Measurements from ENCODE around the gene CXCL6.
A peak's percentile ranks its signal among the peaks of the same experiment; 100 is the strongest.

CXCL6 gene

DNA sequence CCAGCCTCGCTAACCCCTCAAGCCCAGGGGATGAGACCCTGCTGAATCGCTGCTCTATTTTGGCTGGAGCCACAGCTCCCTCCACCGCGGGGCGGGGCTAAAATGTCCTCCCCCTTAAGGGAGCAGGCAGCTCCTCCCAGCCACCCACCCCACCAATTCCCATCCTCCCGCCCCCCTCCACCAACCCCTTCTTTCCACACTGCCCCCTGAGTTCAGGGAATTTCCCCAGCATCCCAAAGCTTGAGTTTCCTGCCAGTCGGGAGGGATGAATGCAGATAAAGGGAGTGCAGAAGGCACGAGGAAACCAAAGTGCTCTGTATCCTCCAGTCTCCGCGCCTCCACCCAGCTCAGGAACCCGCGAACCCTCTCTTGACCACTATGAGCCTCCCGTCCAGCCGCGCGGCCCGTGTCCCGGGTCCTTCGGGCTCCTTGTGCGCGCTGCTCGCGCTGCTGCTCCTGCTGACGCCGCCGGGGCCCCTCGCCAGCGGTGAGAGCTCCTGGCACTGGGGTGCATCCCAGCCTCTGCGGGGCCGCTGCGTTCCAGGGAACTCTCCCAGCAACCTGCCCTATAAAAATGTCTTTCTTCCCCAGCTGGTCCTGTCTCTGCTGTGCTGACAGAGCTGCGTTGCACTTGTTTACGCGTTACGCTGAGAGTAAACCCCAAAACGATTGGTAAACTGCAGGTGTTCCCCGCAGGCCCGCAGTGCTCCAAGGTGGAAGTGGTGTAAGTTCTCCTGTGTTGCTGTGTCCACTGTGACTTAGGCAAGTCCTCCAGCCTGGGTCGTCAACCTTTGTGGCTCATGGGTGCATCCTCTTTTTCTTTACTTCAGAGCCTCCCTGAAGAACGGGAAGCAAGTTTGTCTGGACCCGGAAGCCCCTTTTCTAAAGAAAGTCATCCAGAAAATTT, at the start of gene CXCL6:
TSS of gene CXCL6 (plus strand) at position 306 of the 907 bp plus-strand sequence. CDS start at position 379, 73 bp downstream.
- DNase-seq = no peak

DNA sequence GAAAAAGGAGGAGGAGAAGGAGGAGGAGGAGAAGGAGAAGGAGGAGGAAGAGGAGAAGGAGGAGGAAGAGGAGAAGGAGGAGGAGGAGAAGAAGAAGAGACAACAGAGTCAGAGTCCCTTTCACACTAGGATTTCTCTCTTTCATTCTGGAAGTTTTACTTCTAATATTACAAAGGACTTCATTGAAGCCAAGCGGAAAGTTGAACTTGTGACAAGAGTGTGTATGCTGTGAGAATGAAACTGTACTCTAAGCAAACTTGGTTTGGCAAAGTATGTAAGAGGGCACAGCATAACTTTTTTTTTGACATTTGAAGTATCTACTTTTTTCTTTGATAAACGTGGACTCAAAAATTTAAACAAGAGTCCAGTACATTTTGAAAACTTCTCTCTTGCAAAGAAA, 48.1 kb upstream of the CXCL6 start:
- no peak for DNase-seq

DNA sequence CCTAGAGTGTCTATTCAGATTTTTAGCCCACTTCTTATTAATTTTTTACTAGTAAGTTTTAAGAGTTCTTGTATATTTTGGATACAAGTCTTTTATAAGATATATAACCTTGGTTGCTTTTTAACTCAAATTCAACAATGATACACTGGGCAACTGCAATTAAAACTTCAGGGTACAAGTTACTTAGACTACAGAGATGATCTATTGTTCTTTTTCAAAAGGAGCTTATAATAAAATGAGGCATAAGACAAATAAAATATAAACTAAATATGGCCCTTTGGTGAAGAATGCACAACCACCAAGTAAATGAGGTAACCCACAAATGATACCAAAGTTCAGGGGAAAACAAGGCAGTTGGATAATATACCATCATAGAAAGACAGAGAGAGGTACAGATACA, 37.6 kb upstream of the CXCL6 start:
- DNase-seq = no peak

DNA sequence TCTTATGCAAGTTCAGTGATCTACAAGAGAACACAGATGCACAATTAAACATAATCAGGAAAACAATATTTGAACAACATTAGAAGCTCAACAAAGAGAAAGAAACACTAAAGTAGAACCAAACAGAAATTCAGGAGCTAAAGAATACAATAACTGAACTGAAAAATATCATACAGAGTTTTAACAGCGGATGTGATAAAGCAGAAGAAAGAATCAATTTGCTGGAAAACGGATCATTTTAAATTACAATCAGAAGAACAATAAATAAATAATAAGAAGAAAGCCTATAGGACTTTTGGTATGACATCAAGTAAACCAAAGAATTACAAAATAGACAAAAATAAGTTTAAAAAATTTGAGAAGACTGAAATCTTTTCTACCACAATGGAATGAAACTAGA, 36.3 kb upstream of the CXCL6 start:
- DNase-seq = no peak

DNA sequence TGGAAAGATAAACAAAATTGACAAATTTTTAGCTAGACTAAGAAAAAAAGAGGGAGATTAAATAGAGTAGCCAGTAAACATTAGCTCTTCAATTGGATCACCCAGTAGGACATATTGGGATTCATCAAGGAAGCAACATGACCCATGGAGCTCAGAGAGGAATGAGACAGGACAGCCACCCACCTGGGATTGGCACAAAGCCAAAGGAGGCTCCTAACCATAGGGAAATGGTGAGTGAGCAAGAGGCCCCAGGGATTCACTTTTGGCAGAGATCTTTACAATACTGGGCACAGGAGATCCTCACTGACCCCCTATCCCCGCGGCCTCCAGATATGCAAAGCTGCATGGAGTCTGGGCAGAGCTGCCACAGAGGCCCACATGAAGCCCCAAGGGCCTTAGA, 34.8 kb upstream of the CXCL6 start:
- no peak for DNase-seq

DNA sequence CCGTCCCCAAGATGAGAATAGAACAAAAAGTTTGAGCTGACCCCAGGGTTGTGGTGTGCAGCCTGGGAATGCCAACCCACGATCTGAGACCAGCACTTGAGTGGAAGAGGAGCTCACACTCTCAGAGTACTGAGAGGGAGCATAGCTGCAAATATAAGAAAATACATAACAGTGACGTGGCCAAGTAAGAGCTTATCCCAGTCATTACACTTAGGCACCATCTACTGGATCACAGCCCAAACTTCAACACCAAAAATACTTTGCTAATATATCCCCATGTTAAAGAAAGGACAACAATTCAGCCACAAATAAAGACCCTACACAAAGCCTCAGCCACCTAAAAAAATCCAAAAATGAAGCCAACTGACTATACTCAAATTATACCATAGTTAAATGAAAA, 33.3 kb upstream of the CXCL6 start:
- no peak for DNase-seq

DNA sequence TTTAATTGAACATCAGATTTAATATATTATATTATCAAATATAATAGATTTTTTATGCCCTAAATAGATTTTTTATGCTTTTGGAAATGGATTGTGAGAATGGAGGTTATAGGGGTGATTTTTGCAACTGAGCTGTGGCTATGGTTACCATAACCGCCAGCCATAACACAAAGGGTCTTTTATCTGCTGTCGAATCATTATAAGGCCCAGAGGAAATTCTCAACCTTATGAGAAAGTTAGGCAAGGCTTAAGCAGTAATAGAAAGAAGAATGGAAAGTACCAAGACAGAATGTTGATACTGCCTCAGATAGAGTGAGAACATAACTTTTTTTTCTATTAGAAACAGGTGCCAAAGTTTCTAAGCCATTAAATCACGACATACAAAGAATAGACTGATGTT, 26.3 kb upstream of the CXCL6 start:
- no peak for DNase-seq

DNA sequence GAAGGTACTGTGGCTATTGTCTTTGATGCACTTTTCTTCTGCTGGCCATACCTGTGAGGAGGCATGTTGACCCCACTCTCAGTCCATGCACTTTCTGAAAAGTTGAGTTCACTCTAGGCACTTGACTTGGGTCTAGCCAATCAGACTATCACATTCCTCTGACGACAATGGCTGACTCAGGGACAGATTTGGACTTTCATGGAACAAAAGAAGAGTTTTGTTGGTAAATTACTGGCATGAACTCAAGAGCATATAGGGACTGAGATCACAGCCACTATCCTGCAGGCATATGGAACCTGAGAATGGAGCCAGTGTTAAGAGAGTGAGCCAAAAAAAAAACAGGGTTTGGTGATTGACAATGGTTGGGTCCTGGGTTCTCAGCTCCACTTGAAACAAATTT, 24.6 kb upstream of the CXCL6 start:
- DNase-seq = no peak

DNA sequence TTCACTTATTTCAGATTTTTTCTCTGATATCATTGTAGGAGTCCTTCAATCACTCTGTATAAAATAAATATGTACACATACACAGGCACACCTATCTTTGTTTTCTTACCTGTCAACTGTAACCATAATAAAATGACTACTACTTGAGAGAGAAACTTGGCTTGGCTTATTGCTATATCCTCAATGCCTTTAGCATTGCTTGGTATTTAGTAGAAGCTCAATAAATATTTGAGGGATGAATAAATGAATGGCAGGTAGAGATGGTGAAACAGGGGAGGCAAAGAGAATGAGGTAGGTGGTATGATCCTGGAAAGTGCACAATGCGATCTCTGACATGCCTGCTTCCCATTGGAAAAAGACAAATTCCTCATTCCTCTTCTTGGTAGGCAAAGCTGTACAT, 21.8 kb upstream of the CXCL6 start:
- DNase-seq = no peak

DNA sequence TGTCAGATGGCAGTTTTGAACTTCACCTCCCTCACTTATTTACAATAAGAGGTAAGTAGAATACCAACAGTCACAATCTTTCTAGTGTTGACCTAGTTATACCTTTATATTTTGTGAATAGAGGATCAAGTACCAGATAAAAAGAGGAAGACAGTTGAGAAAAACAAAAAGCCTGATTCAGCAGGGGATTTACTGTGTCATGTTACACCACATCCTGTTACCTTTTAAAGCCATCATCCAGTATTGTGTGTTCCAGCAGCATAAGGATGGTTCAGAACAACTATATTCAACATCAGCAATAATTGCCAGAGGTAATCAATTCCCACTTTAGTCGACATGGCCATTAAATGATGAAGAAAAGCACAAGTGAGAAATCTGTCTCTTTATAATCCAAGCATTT, 21.3 kb upstream of the CXCL6 start:
- DNase-seq = no peak

DNA sequence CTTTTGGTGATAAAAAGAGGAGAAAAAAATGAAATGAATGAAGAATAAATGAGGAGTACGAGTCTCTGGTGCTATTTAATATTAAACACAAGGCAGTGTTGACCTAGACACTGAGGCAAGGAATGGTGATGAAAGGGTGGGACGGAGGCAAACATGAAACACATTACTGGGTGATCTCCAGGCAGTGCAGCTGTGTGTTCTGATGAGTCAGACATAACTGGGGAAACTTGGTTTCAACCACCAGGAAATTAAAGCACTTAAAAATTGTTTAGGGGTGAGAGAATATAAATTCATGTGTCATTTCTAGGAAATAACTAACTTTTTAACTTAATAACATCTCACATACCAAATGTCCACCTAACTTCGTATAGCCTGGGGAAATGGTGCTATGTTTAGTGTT, 19.7 kb upstream of the CXCL6 start:
- peak; percentile 28 for DNase-seq

DNA sequence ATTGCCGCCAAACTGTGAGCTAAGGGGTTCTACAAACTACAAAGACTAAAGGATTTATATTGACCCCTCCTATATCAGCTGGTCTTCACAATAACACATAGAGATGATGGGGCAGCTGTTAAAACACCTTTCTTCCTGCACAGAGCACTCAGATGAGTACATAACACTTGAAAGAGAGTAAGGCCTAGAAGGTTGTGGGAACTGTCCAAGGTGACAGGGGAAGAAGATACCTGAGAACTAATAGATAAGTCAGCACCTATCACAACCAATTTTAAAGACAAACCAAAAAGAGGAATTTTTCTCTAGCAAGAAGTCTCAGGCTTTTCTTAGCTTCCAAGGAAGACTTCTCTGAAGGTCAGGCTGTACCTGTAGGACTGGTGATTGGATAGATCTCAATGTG, 19.1 kb upstream of the CXCL6 start:
- peak; percentile 57 for DNase-seq

DNA sequence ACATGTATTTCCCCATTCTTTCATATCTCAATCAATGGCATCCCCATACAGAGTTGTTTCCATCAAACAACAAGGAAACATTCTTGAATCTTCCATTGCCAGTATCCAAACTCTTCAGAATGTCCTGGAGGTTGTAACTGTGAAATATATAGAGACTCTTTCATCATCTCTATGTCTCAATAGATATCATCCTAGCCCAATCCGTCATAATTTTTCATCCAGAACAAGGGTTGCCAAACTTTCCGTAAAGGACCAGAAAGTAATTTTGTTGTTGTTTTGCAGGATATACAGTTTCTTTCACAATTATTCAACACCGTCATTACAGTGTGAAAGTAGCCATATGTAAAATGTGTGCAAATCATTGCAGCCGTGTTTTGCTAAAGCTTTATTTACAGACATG, 15.2 kb upstream of the CXCL6 start:
- no peak for DNase-seq

DNA sequence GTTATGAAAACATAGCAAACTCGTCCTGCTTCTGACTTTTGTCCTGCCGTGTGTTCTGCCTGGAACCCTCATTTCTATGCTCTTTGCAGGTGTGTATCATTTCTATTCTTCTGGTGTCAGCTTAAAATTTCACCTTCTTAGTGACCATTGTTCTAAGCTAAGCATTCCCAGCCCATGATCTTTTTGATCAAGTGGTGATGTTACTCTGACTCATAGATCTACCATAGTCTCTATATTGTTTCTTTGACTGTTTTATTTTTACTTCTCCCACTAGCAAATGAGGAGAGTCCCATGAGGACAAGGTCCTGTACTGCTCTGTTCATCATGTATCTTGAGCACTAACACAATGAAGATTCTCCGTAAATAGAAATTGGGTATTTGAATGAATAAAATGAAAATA, 14.1 kb upstream of the CXCL6 start:
- no peak for DNase-seq

DNA sequence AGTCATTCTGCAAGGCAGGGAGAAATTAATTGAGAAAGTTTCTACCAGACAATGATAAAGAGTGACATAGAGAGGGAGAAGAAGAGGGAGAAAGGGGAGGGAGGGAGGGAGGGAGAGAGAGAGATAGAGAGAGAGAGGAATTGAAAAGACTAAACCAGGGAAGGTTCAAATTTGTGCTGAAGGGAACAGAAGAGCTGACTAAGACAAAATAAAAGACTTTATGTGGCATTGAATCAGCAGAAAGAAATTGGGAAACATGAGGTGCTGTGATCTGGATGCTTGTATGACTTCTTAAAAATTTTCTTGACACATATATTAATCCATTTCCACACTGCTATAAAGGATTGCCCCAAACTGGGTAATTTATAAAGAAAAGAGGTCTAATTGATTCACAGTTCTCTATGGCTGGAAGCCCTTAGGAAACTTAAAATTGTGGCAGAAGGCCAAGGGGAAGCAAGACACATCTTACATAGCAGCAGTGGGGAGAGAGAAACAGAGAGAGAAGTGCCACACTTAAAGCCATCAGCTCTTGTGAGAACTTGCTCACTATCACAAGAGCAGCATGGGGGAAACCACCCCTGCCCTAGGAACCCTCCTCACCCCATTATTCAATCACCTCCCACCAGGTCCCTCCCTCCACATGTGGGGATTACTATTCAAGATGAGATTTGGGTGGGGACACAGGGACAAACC, 13.5 kb upstream of the CXCL6 start:
- no peak for DNase-seq

DNA sequence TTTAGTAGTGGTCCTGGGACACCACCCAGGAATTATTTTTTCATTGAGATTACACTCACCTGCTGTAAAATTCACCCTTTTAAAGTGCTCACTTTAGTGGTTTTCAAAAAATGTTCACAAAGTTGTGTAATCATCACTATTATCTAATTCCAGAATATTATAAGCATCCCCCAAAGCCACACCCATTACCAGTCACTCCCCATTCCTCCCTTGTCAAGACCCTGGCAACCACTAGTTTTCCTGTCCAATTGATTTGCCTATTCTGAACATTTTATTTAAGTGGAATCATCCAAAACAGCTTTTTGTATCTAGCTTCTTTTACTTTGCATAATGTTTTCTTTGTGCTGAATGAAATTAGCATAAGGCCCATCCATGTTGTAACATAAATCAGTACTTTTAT, 12.7 kb upstream of the CXCL6 start:
- DNase-seq = no peak

DNA sequence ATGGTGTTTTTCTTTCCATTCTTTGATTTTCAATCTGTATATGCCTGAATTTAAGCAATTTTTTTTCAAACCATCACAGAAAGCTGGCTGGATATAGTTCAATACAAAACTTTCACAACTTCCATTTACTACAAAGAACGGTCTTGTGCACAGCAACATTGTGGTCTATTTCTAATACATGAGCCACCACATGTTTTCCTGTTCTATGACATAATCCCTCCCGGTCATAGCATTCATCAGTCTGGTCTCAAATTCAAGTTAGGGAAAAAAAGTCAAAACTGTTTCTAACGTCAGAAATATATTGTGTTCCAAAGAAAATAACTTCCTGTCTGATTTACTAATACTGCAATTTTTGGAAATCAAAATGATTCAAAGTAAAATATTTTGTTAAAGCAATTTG, 7.5 kb upstream of the CXCL6 start:
- DNase-seq = no peak

DNA sequence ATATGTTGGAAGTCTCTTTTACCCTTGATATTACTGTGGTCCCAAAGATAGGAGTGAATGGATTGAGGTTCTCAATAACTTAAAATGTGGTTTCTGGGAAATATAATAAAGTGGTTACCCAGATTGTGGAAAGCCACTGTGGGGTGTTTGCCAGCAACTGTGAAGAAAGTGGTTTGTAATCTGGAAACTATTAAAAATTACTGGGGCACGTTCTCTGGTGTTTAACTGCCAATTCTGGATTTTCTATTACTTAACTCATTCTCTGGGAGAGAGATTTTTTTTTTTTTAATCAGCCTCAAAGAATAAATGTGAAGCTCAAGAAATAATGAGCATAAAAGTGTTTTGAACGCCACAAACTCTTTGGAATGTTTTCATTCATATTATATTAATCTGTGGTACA, 4.9 kb upstream of the CXCL6 start:
- no peak for DNase-seq

DNA sequence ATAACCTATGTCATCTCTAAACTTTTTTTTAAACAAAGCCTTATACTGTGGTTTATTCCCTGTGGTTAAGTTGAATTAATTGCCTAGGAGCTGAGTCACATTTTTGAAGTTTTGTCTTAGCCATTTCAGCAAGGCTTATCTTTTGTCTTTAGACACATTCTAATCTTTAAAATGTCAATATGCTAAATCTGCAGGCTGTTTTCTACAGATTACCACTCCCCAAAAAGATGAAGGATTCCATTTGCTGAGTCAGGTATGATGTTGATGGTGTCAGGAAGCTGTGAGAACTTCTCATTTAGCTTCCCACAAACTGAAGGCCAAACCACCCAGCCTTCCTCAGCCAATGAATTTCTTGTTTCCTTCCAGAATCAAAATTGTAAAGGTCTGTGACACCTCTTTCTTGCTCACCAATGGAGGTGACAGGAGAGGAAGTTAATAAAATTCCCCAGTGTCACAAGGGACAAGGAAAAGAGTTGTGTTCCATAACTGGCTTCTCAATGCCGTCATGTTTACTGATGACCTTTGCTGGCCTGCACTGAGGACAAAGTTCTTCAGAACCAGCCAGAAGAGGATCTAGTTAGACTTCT, 3.7 kb upstream of the CXCL6 start:
- DNase-seq = no peak

DNA sequence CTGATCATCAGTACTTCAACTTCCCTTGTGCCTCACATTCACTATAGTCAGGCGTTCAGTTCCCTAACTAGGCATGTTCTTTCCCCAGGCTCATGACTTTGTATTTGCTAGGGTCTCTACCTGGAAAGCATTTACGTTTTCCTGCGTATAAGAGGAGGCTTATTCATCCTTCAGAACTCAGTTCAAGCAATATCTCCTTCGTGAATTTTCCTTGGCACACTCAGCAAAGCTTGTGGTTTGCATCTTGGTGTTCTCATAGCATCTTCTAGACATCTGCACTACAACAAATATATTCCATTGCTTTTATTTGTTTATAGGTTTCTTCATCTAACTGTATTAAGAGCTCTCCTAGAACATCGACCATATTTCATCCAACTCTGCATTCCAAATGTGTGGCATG, 2.6 kb downstream of the CXCL6 start:
- DNase-seq = no peak

DNA sequence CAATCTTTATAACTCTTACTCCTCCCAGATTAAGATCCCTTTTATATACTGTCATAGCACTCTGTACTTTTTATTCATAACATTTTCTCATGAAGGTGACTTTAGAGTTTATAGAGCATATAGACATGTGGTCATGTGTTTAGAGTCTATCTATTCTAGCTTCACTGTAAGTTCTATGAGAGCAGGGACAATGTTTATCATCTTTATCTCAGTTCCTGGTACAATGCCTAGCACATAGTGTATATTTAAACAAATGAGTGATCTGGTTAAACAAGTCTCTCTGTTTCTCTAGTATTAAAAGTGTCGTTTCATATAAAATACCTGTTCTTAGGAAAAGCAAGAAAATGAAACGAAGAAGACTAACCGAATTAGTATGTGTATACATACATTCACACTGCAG, 3.2 kb downstream of the CXCL6 start:
- DNase-seq = no peak

DNA sequence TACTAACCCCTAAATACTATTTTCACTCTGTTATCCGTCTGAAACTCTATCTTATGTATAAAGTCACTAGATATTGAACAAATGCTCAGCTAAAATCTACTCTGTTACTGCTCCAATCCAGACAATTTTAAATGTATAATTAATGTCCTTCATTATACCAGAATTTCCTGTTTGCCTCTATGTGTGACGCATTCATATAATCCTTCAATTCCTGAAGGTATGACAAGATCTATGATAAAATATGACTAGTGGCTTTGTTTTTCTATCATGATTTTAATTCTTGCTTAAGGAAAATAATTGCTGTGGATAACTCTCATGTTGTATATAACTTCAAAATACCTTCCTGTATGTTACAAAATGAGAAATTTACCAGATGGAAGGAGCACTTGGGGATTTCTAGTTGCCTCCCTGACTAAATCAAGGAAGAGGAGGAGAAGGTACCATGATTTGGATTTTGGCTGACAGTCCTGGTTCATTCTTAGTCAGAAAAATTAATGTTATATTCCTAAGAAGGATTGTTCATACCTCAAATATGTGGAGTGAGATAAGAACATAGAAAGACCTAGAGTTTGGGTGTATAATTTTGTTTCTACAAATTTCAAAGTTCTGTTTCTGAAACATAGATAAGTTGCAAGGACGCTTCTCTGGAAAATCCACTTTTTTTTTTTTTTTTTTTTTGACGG, 4.9 kb downstream of the CXCL6 start:
- no peak for DNase-seq

DNA sequence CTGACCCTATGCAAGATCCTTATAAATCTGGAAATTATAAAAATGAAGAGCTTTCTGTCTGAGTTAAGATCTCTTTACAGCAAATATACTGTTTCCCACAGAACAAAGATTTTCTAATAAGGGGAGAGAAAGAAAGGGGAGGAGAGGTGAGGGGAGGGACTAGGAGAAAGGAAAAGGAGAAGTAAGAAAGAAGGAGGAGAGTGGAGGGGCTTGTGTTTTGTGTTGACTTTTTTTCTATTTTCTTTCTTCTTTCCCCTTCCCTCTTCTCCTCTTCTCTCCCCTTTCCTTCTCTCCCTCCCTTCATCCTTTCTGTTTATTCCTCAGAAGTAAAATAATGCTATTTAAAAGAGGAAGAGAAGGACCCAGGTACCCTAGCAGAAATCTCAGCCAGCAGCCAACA, 6.2 kb downstream of the CXCL6 start:
- DNase-seq = no peak

DNA sequence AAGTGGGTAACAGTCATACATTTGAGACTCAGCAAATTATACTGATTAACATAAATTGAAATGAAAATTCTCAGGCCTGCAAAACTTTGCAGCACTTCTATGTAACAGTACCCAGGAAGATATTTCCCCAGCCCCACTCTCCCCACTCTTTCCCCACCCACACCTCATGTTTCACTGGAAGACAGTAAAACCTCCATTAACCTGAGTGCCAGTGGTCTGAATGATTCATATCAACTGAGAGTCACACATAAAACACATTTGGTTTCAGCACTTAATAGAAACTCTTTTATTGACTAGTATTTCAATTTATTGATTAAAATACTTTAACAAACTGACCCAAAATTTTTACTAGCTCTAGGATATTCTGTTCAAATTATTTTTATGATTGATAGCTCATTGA, 6.9 kb downstream of the CXCL6 start:
- DNase-seq = no peak
